SKM-1 (cell line): Measurements from ENCODE around the gene WDR19.
A peak's percentile ranks its signal among the peaks of the same experiment; 100 is the strongest.
"Not testable (repeated sequence)": the region's sequence is repeated elsewhere in the genome, so short reads cannot be mapped to it uniquely, and the experiment has no call there.

ENCODE experiments used
- DNase-seq: peaks from one replicate; lab custom pipeline; 2025; ENCODE audit not compliant: unreplicated experiment; lab: John Stamatoyannopoulos, UW

The WDR19 gene

GRCh38 chr4:39181905-39182638, at the start of gene WDR19:
TSS of gene WDR19 (plus strand) at chr4:39182529. CDS start at chr4:39182558, 29 bp downstream.
- peak; percentile 97 for DNase-seq

GRCh38 chr4:39133623-39134022, 48.7 kb upstream of the WDR19 start:
- DNase-seq = no peak

DNA sequence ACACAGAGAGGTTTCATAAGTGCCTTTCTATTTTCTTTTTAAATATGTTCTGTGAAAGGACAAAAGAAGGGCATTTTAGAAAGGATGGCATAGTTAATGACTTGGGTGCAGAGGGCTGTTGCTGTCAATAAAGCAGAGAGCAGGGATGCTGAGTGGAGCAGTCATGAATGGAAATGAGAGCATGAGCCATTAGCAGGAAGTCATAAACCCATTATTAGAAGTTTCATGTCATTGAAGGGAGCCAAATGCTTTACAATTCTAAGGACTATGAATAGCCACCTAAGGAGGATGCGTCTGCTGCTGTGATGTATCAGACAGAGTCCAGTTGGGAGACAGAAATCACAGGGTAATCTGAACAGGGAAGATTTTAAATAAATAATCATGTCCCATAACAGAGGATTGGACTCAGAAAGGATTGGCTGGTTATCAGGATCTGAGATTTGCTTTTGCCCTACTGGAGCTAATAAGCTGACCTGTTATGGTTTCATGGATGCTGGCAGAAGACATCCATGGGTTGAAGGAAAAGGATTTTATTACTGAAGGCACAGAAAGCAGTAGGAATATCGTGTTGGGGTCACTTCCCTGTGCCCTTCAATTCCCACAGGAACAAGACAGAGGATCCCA, 47.5 kb upstream of the WDR19 start:
- DNase-seq = no peak

DNA sequence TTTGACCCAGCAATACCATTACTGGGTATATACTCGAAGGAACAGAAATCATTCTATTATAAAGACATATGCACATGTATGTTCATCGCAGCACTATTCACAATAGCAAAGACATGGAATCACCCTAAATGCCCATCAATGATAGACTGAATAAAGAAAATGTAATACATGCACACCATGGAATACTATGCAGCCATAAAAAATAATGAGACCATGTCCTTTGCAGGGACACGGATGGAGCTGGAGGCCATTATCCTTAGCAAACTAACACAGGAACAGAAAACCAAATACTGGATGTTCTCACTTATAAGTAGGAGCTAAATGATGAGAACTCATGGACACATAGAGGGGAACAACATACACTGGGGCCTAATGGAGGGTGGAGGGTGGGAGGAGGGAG, 44.1 kb upstream of the WDR19 start:
- DNase-seq = not testable (repeated sequence)

GRCh38 chr4:39146211-39146610, 36.1 kb upstream of the WDR19 start:
- no peak for DNase-seq

DNA sequence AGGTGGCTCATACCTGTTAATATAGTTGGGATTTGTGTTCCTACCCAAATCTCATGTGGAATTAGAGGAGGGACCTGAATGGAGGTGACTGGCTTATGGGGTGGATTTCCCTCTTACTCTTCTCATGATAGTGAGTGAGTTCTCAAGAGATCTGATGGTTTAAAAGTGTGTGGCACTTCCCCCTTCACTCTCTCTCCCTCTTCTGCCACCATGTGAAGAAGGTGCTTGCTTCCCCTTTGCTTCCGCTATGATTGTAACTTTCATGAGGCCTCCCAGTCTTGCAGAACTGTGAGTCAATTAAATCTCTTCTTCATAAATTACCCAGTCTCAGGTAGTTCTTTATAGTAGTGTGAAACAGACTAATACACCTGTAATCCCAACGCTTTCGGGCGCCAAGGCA, 28.3 kb upstream of the WDR19 start:
- no peak for DNase-seq

- DNase-seq = no peak
Measured at GRCh38 chr4:39157520-39157919, 24.8 kb upstream of the WDR19 start.

GRCh38 chr4:39166177-39166576, 16.2 kb upstream of the WDR19 start:
- no peak for DNase-seq

DNA sequence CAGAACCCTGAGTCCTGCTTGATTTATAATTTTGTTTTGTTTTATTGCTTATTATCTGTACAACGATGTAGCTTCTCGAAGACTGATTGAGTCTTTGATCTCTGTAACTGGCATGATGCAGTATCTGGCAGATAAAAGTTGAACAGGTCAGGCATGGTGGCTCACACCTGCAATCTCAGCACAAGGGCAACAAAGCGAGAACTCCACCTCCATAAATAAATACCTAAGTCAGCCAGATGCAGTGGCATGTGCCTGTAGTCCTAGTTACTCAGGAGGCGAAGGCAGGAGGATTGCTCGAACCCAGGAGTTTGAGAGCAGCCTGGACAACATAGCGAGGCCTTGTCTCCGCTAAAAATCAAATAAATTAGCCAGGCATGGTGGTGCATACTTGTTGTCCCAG, 15.7 kb upstream of the WDR19 start:
- no peak for DNase-seq

DNA sequence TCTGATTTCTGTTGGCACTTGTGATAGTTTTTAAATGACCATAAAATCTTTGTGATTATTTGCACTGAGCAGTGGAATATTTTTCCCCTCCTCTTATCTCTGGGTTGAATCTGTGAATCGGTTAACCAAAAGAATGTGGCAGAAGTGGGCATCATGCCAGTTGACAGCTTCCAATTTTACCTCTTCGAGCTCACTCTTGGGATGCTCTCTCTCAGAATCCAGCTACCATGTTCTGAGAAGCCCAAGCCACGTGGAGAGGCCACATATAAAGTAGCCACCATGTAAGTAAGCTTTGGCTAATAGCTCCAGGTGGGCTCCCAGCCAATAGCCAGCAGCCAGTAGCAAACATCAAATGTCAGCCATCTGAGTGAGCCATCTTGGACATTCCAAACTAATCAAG, 12.9 kb upstream of the WDR19 start:
- no peak for DNase-seq

GRCh38 chr4:39170301-39170700, 12.0 kb upstream of the WDR19 start:
- no peak for DNase-seq

DNA sequence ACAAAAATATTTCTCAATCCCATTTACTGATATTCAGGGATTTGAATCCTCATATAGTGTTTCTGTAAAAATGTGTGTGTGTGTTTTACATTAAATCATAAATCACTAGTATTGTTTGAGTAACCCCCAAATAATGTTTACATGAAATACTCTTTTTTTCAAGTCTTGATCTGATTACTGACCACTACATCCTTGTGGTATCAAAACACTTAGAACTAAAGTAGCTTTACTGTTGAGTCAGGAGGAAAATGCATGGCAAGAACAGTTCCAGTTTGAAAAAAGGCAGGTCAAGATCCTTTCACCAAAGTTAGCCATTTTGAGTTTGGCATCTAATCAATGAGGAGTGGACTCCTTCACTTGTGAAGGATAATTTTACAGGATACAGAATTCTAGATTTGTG, 3.6 kb upstream of the WDR19 start:
- no peak for DNase-seq

GRCh38 chr4:39179681-39180080, 2.6 kb upstream of the WDR19 start:
- DNase-seq = no peak

DNA sequence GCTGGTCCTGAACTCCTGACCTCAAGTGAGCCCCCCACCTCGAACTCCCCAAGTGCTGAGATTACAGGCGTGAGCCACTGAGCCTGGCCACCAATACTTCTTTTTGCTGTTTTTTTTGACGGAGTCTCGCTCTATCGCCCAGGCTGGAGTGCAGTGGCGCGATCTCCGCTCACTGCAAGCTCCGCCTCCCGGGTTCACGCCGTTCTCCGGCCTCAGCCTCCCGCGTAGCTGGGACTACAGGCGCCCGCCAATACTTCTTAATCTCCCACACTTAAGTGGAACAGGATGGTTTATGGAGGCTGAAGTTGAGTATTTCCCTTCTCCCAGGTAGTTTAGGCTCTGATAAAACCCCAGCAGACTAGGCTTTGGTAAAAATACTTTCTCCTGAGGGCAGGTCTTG, 1.7 kb upstream of the WDR19 start:
- not testable (repeated sequence) for DNase-seq

DNA sequence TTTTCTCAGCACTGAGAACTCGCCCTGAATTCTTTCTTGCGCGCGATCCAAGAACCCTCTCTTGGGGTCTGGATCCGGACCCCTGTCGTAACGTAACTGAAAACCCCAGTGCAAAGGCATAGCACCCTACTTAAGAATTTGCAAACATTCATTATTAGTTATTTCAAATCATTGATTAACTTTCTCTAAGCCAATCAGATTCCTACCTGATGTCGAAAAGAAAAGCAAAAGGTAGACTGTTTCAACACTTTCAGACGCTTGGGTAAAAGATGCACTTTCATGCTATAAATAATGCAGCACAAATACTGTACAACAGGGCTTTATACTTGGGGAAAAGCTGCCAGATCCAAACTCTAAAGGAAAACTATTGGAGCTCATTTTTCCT, 817 bp upstream of the WDR19 start:
- no peak for DNase-seq

- DNase-seq = no peak
Measured at GRCh38 chr4:39201963-39202362, 19.6 kb downstream of the WDR19 start.

DNA sequence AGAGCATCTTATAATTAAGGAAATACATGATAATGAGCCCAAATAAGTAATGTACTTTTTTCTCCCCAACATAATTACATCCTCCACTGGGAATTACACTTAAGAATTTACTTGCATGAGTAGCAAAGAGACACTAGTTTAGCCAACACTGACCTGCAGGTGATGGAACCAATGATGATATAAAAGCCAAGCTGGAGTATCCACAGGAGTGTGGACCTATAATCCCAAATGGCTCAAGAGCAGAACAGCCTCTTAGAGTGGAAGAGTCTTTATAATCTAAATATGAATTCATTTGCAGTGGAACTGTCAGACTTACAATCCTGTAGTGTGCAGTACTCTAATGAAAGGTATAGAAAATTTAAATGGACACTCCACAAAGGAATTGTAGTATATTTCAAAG, 22.2 kb downstream of the WDR19 start:
- DNase-seq = no peak

DNA sequence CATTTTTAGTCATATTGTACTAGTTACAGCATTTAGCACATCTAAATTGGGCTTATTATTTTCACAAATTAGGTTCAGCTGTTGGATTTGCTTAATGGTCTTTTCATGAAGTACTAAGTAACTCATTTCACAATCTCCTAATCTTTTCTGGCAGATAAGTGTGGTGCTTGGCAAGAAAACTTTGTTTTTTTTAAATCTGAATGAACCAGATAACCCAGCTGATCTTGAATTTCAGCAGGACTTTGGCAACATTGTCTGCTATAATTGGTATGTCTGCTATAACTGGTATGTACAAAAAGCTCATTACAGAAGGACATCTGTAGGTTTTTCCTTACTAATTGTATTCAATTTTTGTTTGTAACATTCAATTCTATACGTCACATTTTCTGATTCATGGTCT, 22.7 kb downstream of the WDR19 start:
- DNase-seq = no peak

DNA sequence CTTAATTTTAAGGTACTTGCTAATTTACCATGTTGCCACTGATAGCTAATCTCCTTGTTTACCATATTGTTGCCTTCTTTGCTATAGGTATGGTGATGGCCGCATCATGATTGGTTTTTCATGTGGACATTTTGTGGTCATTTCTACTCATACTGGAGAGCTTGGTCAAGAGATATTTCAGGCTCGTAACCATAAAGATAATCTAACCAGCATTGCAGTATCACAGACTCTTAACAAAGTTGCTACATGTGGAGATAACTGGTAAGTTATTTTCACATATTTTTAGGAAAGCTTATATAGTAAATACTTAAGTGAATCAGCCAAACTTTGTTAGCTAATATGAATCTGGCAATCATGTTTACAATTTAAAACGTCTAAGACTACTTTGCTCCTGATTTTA, 23.1 kb downstream of the WDR19 start:
- DNase-seq = no peak

- DNase-seq = no peak
Measured at GRCh38 chr4:39227906-39228305, 45.6 kb downstream of the WDR19 start.

DNA sequence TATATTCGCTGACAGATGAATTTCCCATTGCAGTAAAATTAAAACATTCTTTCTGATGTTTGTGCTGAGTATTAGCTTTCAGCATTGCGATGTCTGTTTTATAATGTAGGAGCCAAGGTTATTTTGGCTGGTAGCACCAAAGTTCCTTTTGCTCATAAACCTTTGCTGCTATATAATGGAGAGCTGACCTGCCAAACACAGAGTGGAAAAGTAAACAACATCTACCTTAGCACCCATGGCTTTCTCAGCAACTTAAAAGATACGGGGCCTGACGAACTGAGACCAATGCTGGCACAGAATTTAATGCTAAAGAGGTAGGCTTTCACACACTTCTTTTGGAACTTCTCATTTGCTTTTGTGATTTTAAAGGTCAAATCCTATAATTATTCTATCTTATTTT, 46.0 kb downstream of the WDR19 start:
- DNase-seq = no peak

DNA sequence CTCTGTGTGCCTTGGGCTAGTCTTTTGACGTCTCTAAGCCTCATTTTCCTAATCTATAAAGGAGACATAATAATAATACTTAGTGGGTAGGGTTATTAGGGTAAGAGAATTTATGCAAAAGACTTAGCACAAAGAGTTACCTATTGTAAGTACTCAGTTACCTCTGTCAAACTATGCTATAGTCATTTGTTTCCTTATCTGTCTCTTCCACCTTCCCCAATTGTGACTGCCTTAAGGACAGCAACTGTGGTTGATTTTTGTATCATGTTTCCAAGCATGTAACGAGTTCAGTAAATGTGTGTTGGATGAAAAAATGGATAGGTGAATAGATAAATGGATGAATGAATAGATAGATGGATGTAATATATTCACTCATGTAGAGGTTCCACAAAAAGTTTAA, 48.1 kb downstream of the WDR19 start:
- no peak for DNase-seq

GRCh38 chr4:39231660-39232059, 49.3 kb downstream of the WDR19 start:
- no peak for DNase-seq
